SK-N-MC (cell line): ENCODE measurements around the gene TIMM10.

Source experiments
- EZH2 ChIP-seq: fragments of 200-600 bp; sonication (generic); IDR thresholded peaks from one replicate; pipeline ENCODE4 v1.6.1; 2017; ENCODE audit warnings: antibody characterized with exemption
- FOXP2 ChIP-seq: optimal IDR thresholded peaks from 2 replicates; pipeline ENCODE3; 2011; ENCODE audit warnings: mild to moderate bottlenecking, moderate library complexity; ENCODE audit not compliant: insufficient read depth; ENCODE audit errors: extremely low read length, control extremely low read depth
- POLR2AphosphoS5 ChIP-seq: IDR thresholded peaks from 2 replicates; pipeline ENCODE4 v1.6.1; 2012; ENCODE audit warnings: mild to moderate bottlenecking, low read depth, low read length, borderline replicate concordance

DNA sequence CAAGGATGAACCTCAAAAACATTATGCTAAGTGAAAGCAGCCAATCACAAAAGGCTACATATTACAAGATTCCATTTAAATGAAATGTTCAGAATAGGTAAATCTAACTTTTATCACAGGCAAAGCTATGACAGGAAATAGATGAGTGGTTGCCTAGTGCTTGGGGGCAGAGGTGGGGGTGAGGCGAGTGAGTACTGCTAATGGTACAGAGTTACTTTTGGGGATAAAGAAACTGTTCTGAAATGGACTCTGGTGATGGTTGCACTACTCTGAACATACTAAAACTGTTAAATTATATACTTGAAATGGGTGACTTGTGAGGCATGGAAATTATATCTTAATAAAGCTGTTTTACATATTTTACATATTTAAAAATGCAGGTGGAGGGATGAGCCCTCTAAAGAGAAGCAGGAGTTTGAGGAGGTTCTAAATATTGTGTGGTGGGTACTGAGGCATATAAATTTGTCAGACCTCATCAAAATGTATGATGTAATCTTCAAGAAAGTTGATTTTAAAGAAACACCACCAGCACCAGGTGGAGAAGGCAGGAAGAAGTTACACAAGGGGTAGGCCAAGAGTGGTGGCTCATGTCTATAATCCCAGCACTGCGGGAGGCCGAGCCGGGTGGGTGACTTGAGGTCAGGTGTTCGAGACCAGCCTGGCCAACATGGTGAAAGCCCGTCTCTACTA, 18.7 kb downstream of the TIMM10 start:
- no peak for TF ChIP-seq EZH2
- no peak for TF ChIP-seq POLR2AphosphoS5
- no peak for TF ChIP-seq FOXP2
